Stimulated activated CD4-positive, alpha-beta T cell treated with anti-CD3 and anti-CD28 coated beads, Interleukin-15, amount 100 ng/mL, for 48 hours (primary cell): Measurements from ENCODE around the gene SLC6A6.

ENCODE experiments used
- DNase-seq, 2 donors: peaks; one replicate each; pipeline ENCODE4 v3.0.0-alpha.2; 2020; ENCODE audit warnings: low read depth in 2 of 2

SLC6A6 gene

GRCh38 chr3:14466179-14466903 lies 63.9 kb downstream of the SLC6A6 start:
- no peak for DNase-seq

- no peak for DNase-seq
Observed at GRCh38 chr3:14467814-14468620, 65.6 kb downstream of the SLC6A6 start.

GRCh38 chr3:14468621-14468981 lies 66.2 kb downstream of the SLC6A6 start:
- DNase-seq, result no peak

GRCh38 chr3:14470461-14470860 lies 68.1 kb downstream of the SLC6A6 start:
- DNase-seq, result no peak

GRCh38 chr3:14471016-14471415 lies 68.6 kb downstream of the SLC6A6 start:
- no peak for DNase-seq

- no peak for DNase-seq
Observed at GRCh38 chr3:14471690-14472089, 69.3 kb downstream of the SLC6A6 start.

GRCh38 chr3:14472471-14473351 lies 70.3 kb downstream of the SLC6A6 start:
- DNase-seq, result no peak

GRCh38 chr3:14473411-14473891 lies 71.0 kb downstream of the SLC6A6 start:
- DNase-seq, result no peak

GRCh38 chr3:14474363-14475081 lies 72.1 kb downstream of the SLC6A6 start:
- no peak for DNase-seq

GRCh38 chr3:14475621-14476020 lies 73.2 kb downstream of the SLC6A6 start:
- DNase-seq, result no peak

- no peak for DNase-seq
Observed at GRCh38 chr3:14476583-14477265, 74.3 kb downstream of the SLC6A6 start.

- DNase-seq, result no peak
Observed at GRCh38 chr3:14477311-14477935, 75.0 kb downstream of the SLC6A6 start.

GRCh38 chr3:14478956-14479550 lies 76.6 kb downstream of the SLC6A6 start:
- no peak for DNase-seq

- DNase-seq, result no peak
Observed at GRCh38 chr3:14479591-14479990, 77.2 kb downstream of the SLC6A6 start.

GRCh38 chr3:14480207-14481017 lies 78.0 kb downstream of the SLC6A6 start:
- no peak for DNase-seq

- DNase-seq, result no peak
Observed at GRCh38 chr3:14481018-14481645, 78.7 kb downstream of the SLC6A6 start.

GRCh38 chr3:14481646-14482036 lies 79.2 kb downstream of the SLC6A6 start:
- no peak for DNase-seq

- no peak for DNase-seq
Observed at GRCh38 chr3:14482271-14482721, 79.9 kb downstream of the SLC6A6 start.

- no peak for DNase-seq
Observed at GRCh38 chr3:14483286-14483685, 80.9 kb downstream of the SLC6A6 start.
